NCI-H2107 (cell line): Measurements from ENCODE around the gene TSPAN15.

Source experiments
- DNase-seq: peaks from one replicate; lab custom pipeline; 2025; lab: John Stamatoyannopoulos, UW

Gene TSPAN15

GRCh38 chr10:69417542-69417941 is 33.7 kb upstream of the TSPAN15 start:
- DNase-seq, result no peak

GRCh38 chr10:69418052-69418752 is 33.1 kb upstream of the TSPAN15 start:
- DNase-seq, result no peak

GRCh38 chr10:69419096-69419743 is 32.0 kb upstream of the TSPAN15 start:
- DNase-seq, result no peak

GRCh38 chr10:69419744-69420126 is 31.5 kb upstream of the TSPAN15 start:
- no peak for DNase-seq

- no peak for DNase-seq
Observed at GRCh38 chr10:69421611-69422308, 29.5 kb upstream of the TSPAN15 start.

GRCh38 chr10:69422676-69423075 is 28.6 kb upstream of the TSPAN15 start:
- no peak for DNase-seq

GRCh38 chr10:69425041-69425440 is 26.2 kb upstream of the TSPAN15 start:
- no peak for DNase-seq

- DNase-seq, result no peak
Observed at GRCh38 chr10:69425511-69426298, 25.6 kb upstream of the TSPAN15 start.

- DNase-seq, result no peak
Observed at GRCh38 chr10:69426376-69426727, 24.9 kb upstream of the TSPAN15 start.

GRCh38 chr10:69428165-69428564 is 23.1 kb upstream of the TSPAN15 start:
- DNase-seq, result peak; percentile 24

- no peak for DNase-seq
Observed at GRCh38 chr10:69434169-69434568, 17.1 kb upstream of the TSPAN15 start.

- DNase-seq, result no peak
Observed at GRCh38 chr10:69434926-69435325, 16.3 kb upstream of the TSPAN15 start.

GRCh38 chr10:69435966-69436520 is 15.2 kb upstream of the TSPAN15 start:
- DNase-seq, result no peak

- no peak for DNase-seq
Observed at GRCh38 chr10:69437321-69438259, 13.7 kb upstream of the TSPAN15 start.

- no peak for DNase-seq
Observed at GRCh38 chr10:69438536-69439349, 12.5 kb upstream of the TSPAN15 start.

GRCh38 chr10:69439350-69439739 is 11.9 kb upstream of the TSPAN15 start:
- DNase-seq, result no peak

- no peak for DNase-seq
Observed at GRCh38 chr10:69439813-69440506, 11.3 kb upstream of the TSPAN15 start.

GRCh38 chr10:69443354-69443753 is 7.9 kb upstream of the TSPAN15 start:
- DNase-seq, result no peak

- DNase-seq, result no peak
Observed at GRCh38 chr10:69445041-69445440, 6.2 kb upstream of the TSPAN15 start.

GRCh38 chr10:69446229-69446628 is 5.0 kb upstream of the TSPAN15 start:
- no peak for DNase-seq
